Skeletal muscle cell (primary cell): ENCODE data around the gene LBHD2.
"Not testable (repeated sequence)": the region's sequence is repeated elsewhere in the genome, so short reads cannot be mapped to it uniquely, and the experiment has no call there.

Experiments
- DNase-seq: peaks from one replicate; pipeline ENCODE4 v3.0.0-alpha.2; 2010; ENCODE audit warnings: low read depth
- H3K4me3 ChIP-seq: 2 replicates; pipeline ENCODE4 v1.5.1; 2011; ENCODE audit warnings: low read depth, mild to moderate bottlenecking, control low read depth, low read length, moderate library complexity

LBHD2 gene

DNA sequence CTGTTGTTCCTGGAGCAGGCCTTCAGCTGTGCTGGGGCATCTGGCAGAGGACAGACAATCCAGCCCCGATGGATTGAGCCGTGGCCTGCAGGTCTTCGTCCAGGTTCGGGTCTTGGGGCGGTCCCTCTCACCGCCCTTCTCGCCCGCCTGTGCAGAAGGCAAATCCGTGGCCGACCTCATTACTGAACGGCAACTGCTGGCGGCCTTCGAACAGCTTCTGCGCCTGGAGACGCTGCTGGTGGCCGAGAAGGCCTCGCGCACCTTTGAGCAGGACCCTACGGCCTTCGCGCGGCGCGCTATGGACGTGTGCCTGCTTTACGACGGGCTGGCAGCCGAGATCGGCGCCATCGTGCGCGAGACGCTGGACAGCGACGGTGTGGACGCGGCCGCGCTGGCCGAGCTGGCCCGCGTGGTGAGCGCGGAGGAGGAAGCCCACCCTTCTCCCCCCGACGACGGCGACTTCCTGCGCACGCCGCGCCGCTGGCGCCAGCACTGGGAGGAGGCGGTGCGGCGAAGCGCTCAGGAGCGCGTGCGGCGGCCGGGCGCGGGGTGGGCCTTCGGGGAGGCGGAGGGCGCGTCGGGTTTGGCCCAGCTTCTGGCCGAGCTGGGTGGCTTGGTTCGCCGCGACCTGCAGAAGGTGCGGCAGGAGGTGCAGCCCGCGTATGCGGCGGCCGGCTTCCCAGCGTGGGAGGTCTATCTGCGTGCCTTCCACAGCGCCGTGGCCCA is 18.1 kb downstream of the LBHD2 start:
- H3K4me3 ChIP-seq, result no peak overlapping the region
- no peak for DNase-seq

- DNase-seq, result no peak
- no peak overlapping the region for H3K4me3 ChIP-seq
These were observed 18.8 kb downstream of the LBHD2 start for GRCh38 chr14:103102689-103103260.

DNA sequence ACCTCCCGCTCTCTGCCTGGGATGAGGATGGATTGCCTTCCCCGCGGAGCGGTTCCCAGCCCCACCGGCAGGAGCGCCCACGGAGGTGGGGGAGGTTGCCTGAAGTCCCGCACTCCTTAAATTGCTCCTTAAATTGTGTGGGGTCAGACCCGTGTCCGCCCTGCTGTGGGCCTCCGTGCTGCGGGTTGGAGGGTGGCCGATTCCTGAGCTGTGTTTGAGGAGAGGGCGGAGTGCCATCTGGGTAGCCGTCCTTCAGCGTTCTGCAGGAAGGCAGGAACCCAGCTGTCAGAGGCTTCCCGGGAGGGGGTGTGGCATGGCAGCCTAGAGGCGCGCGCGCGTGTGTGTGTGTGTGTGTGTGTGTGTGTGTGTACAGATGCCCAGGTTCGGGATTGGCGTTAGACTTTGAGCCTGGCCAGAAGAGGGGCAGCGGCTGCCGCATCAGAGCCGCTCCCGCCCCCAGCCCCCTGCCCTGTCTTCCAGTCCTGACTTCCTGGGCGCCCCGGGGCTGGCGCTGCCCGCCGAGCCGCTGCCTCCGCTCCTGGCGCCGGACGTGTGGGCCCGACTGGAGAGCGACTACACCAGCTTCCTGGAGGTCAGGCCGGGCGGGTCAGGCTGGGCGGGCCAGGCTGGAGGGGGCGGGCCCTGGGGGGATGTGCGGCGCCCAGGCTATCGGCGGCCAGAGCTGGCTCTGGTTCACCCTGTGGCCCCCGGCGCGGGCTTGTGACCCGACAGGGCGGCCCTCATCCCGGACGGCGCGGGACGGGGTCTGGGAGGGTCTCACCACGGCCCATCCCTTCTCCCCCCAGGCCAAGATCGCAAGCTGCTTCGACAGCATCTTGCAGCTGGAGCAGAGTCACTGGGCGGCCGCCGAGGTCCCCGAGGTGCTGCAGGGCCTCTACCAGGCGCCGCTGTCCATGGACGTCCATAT is 19.7 kb downstream of the LBHD2 start:
- DNase-seq, result no peak
- peak overlapping the region; percentile 3 for H3K4me3 ChIP-seq

- DNase-seq, result no peak
- no peak overlapping the region for H3K4me3 ChIP-seq
These were observed 20.3 kb downstream of the LBHD2 start for GRCh38 chr14:103104389-103104653.

- H3K4me3 ChIP-seq, result no peak overlapping the region
- no peak for DNase-seq
These were observed 20.8 kb downstream of the LBHD2 start for GRCh38 chr14:103104654-103105452.

DNA sequence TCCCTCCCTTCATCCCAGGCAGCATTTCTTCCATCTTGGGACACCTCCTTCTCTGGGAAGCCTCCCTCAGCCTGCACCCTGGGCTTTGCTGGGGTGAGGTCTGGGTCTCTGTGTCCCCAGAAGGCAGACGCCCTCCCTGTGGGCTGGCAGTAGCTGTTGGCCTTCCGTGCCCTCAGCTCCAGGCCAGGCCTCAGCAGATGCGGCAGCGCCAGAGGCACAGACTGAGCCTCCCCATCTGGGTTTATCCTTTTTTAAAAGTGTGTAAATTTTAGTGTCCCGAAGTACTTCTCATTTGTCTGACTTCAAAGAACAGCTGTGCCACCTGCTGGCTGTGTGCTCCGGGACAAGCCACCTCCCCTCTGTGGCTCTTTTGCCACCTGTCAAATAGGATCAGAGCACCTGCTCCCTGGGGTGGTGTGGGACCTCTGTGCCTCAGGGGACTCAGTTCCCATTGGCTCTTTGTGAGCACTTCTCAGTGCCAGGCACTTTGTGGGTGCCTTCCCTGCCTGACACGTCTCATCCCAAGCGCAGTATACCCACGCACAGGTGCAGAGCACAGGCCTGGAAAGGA is 21.7 kb downstream of the LBHD2 start:
- DNase-seq, result no peak
- no peak overlapping the region for H3K4me3 ChIP-seq

GRCh38 chr14:103107455-103107854 is 23.4 kb downstream of the LBHD2 start:
- no peak for DNase-seq
- H3K4me3 ChIP-seq, result no peak overlapping the region

GRCh38 chr14:103107941-103108748 is 24.1 kb downstream of the LBHD2 start:
- H3K4me3 ChIP-seq, result no peak overlapping the region
- no peak for DNase-seq

DNA sequence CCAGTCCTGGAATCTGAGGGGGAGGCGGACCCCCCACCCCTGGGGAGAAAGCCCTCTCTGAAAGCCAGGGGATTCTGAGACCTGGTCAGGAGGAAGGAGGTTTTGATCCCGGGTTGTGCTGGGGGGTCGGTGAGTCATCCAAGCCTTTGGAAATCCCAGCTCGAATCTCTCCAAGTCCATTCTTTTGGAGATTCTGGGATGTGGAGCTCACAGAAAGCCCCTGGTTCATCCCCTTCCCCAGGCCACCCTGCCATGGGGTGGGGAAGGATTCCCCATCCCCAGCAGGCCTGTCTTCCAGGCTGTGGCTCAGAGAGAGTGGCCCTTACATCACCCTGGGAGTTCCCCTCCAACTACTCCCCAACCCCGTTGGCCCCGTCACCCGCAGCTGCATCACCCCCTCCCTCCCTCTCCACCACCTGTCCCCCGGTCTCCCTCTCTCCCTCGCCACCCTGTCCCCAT is 24.8 kb downstream of the LBHD2 start:
- no peak for DNase-seq

DNA sequence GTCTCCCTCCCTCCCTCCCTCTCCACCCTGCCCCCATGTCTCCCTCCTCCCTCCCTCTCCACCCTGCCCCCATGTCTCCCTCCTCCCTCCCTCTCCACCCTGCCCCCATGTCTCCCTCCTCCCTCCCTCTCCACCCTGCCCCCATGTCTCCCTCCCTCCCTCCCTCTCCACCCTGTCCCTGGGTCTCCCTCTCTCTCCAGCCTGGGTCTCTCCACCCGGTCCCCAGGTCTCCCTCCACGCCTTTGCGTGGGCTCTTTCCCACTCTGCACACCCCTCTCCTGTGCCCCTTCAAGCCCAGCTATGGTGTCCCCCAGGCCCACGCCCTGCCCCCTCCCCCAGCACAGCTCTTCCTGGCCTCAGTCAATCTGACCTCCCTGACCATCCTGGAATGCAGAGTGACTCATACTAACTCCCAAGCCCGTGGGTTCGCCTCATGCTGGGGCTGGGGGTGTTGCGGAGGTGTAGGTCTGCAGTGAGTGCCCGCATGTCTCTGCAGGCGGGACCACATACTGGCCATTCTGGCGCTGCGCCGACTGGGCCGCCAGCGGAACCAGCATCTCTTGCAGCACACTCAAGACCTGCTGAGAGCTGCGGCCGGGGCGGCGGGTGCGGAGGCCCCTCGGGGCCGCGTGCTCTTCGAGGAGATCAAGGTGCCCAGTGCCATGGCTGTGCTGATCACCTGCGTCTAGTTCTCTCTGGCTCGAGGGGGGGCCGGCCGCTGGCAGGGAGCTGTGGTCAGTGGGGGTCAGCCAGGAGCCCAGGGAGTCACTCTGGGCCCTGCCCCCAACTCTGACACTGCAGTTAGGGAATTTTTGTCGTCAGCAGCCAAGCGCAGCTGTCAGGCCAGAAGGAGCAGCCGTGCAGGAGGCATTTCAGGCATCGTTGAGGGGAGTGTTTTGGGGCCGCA is 25.8 kb downstream of the LBHD2 start:
- no peak overlapping the region for H3K4me3 ChIP-seq
- DNase-seq, result peak; percentile 39

More for the DNA sequence above, 24.8 kb downstream of the LBHD2 start:
- H3K4me3 ChIP-seq, result no peak overlapping the region

DNA sequence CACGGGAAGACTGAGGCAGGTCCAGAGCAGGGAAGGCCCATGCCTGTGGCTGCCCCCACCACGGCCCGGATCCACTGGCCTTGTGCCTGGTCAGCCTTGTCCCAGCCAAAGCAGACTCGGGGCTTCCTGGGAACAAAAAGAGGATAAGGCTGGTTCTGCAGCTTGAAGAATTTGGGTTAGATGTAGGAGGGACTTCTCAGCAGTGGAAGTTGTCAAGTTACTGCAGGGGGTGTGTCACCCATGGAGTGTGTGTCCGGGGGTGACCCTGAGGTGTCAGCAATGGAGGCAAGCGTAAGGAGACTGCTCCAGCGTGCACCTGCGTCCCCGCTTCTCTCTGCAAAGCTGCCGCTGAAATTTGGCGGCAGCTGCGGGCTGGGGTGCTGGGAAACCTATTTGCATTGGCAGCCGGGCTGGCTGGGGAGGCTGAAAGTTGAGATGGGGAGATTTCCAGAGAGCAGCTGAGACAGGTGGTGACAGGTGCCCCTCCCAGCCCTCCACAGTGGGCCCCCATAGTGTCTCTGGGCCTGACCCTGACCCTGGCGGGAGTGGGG is 26.7 kb downstream of the LBHD2 start:
- DNase-seq, result no peak
- H3K4me3 ChIP-seq, result no peak overlapping the region

GRCh38 chr14:103111232-103111868 is 27.3 kb downstream of the LBHD2 start:
- H3K4me3 ChIP-seq, result no peak overlapping the region
- DNase-seq, result no peak

DNA sequence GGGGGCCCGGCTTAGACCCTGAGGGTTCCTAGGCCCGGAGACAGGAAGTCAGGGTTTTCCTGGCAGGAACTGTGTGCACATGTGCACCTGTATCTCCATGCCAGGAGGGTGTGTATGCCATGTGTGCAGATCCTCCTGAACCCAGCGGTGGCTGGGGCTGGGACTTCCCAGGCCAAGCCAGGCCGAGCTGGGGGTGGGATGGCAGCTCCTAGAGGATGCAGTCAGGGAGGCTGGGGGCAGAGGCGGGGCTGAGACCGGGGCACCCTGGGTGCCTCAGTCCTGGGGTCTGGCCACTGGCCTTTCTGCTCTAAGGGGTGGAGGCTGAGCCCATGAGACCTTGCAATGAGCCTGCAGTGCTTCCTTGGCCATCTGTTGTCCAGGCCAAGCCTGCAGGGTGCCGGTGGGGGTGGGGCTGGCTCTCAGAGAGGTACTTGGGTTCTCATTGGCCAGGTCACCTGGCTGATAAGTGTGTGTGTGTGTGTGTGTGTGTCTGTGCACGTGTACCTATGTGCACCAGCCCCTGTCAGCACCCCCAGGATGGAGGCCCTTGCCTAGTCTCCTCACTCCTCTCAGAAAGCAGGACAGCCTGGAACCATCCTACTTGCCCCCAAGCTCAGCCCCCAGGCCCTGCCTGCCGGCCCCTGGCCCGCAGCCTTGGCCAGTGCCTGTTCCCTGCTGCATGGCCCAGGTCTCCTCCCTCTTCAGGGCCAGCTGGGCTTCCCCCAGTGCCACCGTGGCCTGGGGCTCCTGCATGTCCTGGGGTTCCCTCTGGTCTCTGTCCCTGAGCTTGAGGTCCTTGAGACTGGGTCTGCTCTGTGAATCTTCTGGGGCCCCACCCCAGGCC is 28.6 kb downstream of the LBHD2 start:
- no peak overlapping the region for H3K4me3 ChIP-seq

DNA sequence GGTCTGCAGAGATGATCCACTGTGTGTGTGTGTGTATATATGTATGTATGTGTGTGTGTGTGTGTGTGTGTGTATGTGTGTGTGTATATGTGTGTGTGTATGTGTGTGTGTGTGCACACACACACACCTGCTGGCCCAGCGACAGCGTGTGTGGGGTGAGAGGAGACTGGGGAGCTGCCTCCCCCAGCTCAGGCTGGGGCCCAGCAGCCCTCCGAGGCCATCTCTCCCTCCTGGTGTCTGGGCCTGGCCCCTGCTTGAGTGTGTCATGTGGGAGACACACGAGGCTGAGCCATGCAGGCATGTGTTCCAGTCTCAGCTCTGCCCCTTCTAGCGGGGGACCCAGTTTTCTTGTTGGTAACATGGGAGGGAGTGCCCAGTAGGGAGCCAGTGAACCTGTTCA is 29.3 kb downstream of the LBHD2 start:
- no peak overlapping the region for H3K4me3 ChIP-seq
- no peak for DNase-seq

More for the DNA sequence above, 28.6 kb downstream of the LBHD2 start:
- DNase-seq, result no peak

GRCh38 chr14:103113774-103114173 is 29.8 kb downstream of the LBHD2 start:
- no peak for DNase-seq
- H3K4me3 ChIP-seq, result no peak overlapping the region

- not testable (repeated sequence) for DNase-seq, H3K4me3 ChIP-seq
These were observed 31.2 kb downstream of the LBHD2 start for GRCh38 chr14:103115086-103115679.
